ENCODE data around the gene HSPA12B. TPM values are rescaled to one million over a fixed set of nuclear protein-coding genes. Genes with fewer than 3 reads are reported as not detected.

Gene HSPA12B
- total RNA-seq, 2 experiments from 2014 or later: not detected

DNA sequence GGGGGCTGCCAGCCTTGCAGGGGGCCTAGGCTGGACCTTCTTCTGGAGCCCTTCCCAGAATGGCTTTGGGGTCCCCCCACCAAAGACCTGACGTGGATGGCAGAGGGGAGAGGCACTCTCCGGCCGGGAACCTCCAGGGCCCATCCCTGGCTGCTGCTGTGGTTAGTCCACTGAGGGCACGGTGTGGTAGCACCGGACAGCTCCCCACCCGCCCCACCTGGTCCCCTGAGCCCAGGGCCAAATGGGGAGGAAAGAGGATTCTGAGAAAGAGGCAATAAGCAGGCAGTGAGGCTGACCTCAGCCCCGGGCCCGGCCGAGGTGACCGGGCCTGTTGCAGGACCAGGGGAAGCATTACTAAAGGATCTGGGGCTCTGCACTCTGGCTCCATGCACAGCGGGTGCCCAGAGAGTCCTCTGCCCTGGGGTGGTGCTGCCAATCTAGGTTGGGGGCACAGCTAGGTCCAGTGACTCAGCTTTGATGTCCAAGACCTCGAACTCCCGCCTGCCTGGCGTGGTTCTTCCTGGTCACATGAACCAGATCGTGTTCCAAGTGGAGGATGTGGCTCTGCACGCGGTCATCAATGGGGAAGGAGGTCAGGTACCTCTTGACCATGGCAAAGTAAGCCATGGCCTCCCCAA is 51.9 kb downstream of the HSPA12B start:
- H3K4me3 ChIP-seq (ENCODE audit: low read depth, low read length, poor library complexity, severe bottlenecking): no peak overlapping the region
- POLR2A ChIA-PET: interaction anchor here (0.7 kb wide), 1 partner anchor 61 kb away, joined by 6 read pairs; no protein-coding TSS in a partner anchor
- no peak overlapping the region for H2AFZ ChIP-seq (ENCODE audit: low read length)
- intact Hi-C loops (cut with micrococcal nuclease; ENCODE audit: unreplicated experiment): loop anchor here (5.0 kb wide), 1 partner anchor 67 kb away; no protein-coding TSS in a partner anchor
- no peak for DNase-seq (ENCODE audit: low spot score)
- CTCF ChIA-PET (ENCODE audit: unreplicated experiment): no interaction called here
- no peaks in the 10 kb centered on the region for H3K9me3 ChIP-seq (ENCODE audit: low read length)
- TF ChIP-seq, protein P1, sequence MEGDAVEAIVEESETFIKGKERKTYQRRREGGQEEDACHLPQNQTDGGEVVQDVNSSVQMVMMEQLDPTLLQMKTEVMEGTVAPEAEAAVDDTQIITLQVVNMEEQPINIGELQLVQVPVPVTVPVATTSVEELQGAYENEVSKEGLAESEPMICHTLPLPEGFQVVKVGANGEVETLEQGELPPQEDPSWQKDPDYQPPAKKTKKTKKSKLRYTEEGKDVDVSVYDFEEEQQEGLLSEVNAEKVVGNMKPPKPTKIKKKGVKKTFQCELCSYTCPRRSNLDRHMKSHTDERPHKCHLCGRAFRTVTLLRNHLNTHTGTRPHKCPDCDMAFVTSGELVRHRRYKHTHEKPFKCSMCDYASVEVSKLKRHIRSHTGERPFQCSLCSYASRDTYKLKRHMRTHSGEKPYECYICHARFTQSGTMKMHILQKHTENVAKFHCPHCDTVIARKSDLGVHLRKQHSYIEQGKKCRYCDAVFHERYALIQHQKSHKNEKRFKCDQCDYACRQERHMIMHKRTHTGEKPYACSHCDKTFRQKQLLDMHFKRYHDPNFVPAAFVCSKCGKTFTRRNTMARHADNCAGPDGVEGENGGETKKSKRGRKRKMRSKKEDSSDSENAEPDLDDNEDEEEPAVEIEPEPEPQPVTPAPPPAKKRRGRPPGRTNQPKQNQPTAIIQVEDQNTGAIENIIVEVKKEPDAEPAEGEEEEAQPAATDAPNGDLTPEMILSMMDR (conservative IDR thresholded peaks at IDR 0.05; ENCODE audit: low read length): no peak
- no peak for TF ChIP-seq EZH2phosphoT487 (IDR thresholded peaks at IDR 0.05; ENCODE audit: borderline replicate concordance, low read depth, low read length)
- H3K4me2 ChIP-seq (ENCODE audit: low read length): peak overlapping the region; percentile 43; the same call in 1 of the 2 replicates
- no peaks in the 10 kb centered on the region; the same call in 1 of the 2 replicates for H4K20me1 ChIP-seq (ENCODE audit: insufficient read depth, low read length)
- peaks cover 15% of the 10 kb centered on the region; the same call in 1 of the 2 replicates for H3K79me2 ChIP-seq (ENCODE audit: insufficient read depth, low read depth, low read length)
- no peak overlapping the region for H3K27ac ChIP-seq (ENCODE audit: low read depth, low read length, poor library complexity, severe bottlenecking)
- no peaks in the 10 kb centered on the region; the same call in 1 of the 2 replicates for H3K36me3 ChIP-seq (ENCODE audit: insufficient read depth, low read length)
- TSS peak; percentile 90 for BruUV-seq (replicated peaks)
- H3K4me1 ChIP-seq (ENCODE audit: insufficient read depth, low read length, poor library complexity, severe bottlenecking): peaks cover 38% of the 10 kb centered on the region
- H3K9me2 ChIP-seq (ENCODE audit: insufficient read depth, low read length): no peaks in the 10 kb centered on the region

DNA sequence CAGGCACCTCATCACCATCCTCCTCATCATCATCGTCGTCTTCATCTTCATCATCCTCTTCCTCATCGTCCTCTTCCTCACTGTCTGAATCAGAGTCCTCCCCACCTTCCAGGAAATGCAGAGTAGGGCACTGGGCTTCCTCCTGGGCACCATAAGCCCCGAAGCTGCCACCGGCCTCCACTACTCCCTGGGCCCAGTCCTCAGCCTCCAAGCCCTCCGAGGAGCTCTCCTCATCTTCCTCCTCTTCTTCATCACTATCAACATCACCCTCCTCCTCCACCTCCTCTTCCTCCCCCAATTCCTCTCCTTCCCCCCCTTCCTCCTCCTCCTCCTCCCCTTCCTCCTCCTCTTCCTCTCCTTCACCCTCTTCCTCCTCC is 52.4 kb downstream of the HSPA12B start:
- peaks cover 15% of the 10 kb centered on the region; the same call in 1 of the 2 replicates for H3K79me2 ChIP-seq (ENCODE audit: insufficient read depth, low read depth, low read length)
- TF ChIP-seq, protein P1 (conservative IDR thresholded peaks at IDR 0.05; ENCODE audit: low read length): no peak
- no peak for TF ChIP-seq EZH2phosphoT487 (IDR thresholded peaks at IDR 0.05; ENCODE audit: borderline replicate concordance, low read depth, low read length)
- CTCF ChIA-PET (ENCODE audit: unreplicated experiment): no interaction called here
- intact Hi-C loops (cut with micrococcal nuclease; ENCODE audit: unreplicated experiment): loop anchor here (5.0 kb wide), 1 partner anchor 68 kb away; no protein-coding TSS in a partner anchor
- DNase-seq (ENCODE audit: low spot score): no peak
- H3K4me3 ChIP-seq (ENCODE audit: low read depth, low read length, poor library complexity, severe bottlenecking): no peak overlapping the region
- no peaks in the 10 kb centered on the region; the same call in 1 of the 2 replicates for H4K20me1 ChIP-seq (ENCODE audit: insufficient read depth, low read length)
- peaks cover 38% of the 10 kb centered on the region for H3K4me1 ChIP-seq (ENCODE audit: insufficient read depth, low read length, poor library complexity, severe bottlenecking)
- BruUV-seq (replicated peaks): no TSS peak
- peak overlapping the region; percentile 43 for H3K4me2 ChIP-seq (ENCODE audit: low read length)
- no peak overlapping the region for H2AFZ ChIP-seq (ENCODE audit: low read length)
- H3K9me2 ChIP-seq (ENCODE audit: insufficient read depth, low read length): no peaks in the 10 kb centered on the region
- H3K36me3 ChIP-seq (ENCODE audit: insufficient read depth, low read length): no peaks in the 10 kb centered on the region; the same call in 1 of the 2 replicates
- POLR2A ChIA-PET: interaction anchor here (0.7 kb wide), 1 partner anchor 60 kb away, joined by 6 read pairs; no protein-coding TSS in a partner anchor
- H3K9me3 ChIP-seq (ENCODE audit: low read length): no peaks in the 10 kb centered on the region
- H3K27ac ChIP-seq (ENCODE audit: low read depth, low read length, poor library complexity, severe bottlenecking): no peak overlapping the region

Measured in OCI-LY7 (cell line).